K562 (cell line): ENCODE results near the gene FAM89B. TPM values are rescaled to one million over a fixed set of nuclear protein-coding genes. Genes with fewer than 3 reads are reported as not detected.
A peak's percentile ranks its signal among the peaks of the same experiment; 100 is the strongest.

ENCODE experiments used
- ATAC-seq: fragments of 200-7000 bp; cut with Tn5 transposase; 3 replicates; pipeline ENCODE4 v1.9.1; 2020; ENCODE audit warnings: moderate library complexity
- BruUV-seq: library from RNA; stranded (reverse); fragments of 400-500 nt; replicated peaks from 2 replicates; lab custom pipeline; 2021; lab: Mats Ljungman, UMichigan
- CTCF ChIA-PET: fragments of 300-600 bp; formaldehyde crosslinking; extraction: SDS; loops from one replicate; lab custom pipeline; 2021; ENCODE audit warnings: low intra/inter-chr PET ratio; lab: Yijun Ruan, JAX
- POLR2A ChIA-PET: fragments of 300-600, 350-650 bp; sonication (Branson Sonifier 250); formaldehyde crosslinking; extraction: SDS; loops from one replicate; lab custom pipeline; 2021; ENCODE audit warnings: antibody characterized with exemption, inconsistent platforms; lab: Yijun Ruan, JAX
- DNase-seq, 4 experiments: peaks; one replicate each; pipeline versions ENCODE4 v3.0.0 to v3.0.0-alpha.2; 2011 to 2018; ENCODE audit warnings: low spot score in 3 of 4, mixed read lengths in 3 of 4; ENCODE audit errors: extremely low read depth in 1 of 4
- FAIRE-seq: peaks from 2 replicates; lab custom pipeline; 2011; peaks lifted over from hg19 to GRCh38; lab: Jason Lieb, UNC
- H2AFZ ChIP-seq: 2 replicates; pipeline ENCODE4 v1.6.0; 2011; ENCODE audit warnings: low read depth, low read length, control low read depth, inconsistent platforms
- H3K27ac ChIP-seq: fragments of 200-600 bp; 3 replicates; pipeline ENCODE4 v1.8.0; 2011; ENCODE audit warnings: low read depth, mild to moderate bottlenecking, control low read depth, inconsistent platforms, low read length, moderate library complexity, mixed read lengths; ENCODE audit errors: extremely low read depth
- H3K27me3 ChIP-seq, 2 experiments: fragments of 300-600 bp in 1 of 2; 2 replicates in 1 of 2; 3 replicates in 1 of 2; pipeline versions ENCODE4 v1.6.0 to v1.8.0; 2011; ENCODE audit warnings: inconsistent platforms in 2 of 2, low read length in 2 of 2, mild to moderate bottlenecking in 1 of 2, mixed read lengths in 1 of 2, moderate library complexity in 1 of 2; ENCODE audit not compliant: control insufficient read depth in 2 of 2, insufficient read depth in 2 of 2
- H3K36me3 ChIP-seq: fragments of 300-600 bp; 3 replicates; pipeline ENCODE4 v1.8.0; 2011; ENCODE audit warnings: mild to moderate bottlenecking, low read length, inconsistent platforms; ENCODE audit not compliant: control insufficient read depth, insufficient read depth
- H3K4me1 ChIP-seq, 2 experiments: fragments of 200-600 bp in 1 of 2; replicated peaks in 1 of 2; 2 replicates in 1 of 2; 3 replicates in 1 of 2; pipeline versions ENCODE4 v1.5.1 to v1.8.0; 2011; ENCODE audit warnings: inconsistent platforms in 2 of 2, low read length in 2 of 2, mild to moderate bottlenecking in 1 of 2, mixed read lengths in 1 of 2, moderate library complexity in 1 of 2; ENCODE audit not compliant: control insufficient read depth in 2 of 2, insufficient read depth in 2 of 2
- H3K4me2 ChIP-seq: 2 replicates; pipeline ENCODE4 v1.6.1; 2011; ENCODE audit warnings: low read length, control low read depth, inconsistent platforms, mixed read lengths; ENCODE audit not compliant: insufficient read depth
- H3K4me3 ChIP-seq: fragments of 200-600 bp; sonication (generic), shearing (Covaris generic); 2 replicates; pipeline ENCODE4 v1.5.1; 2016; ENCODE audit warnings: control low read depth, inconsistent platforms
- H3K79me2 ChIP-seq: fragments of 200-600 bp; 3 replicates; pipeline ENCODE4 v1.8.0; 2011; ENCODE audit warnings: low read length, inconsistent platforms; ENCODE audit not compliant: control insufficient read depth, insufficient read depth
- H3K9ac ChIP-seq, 2 experiments: 2 replicates each; pipeline versions ENCODE4 v1.6.0 to v1.6.1; 2011; ENCODE audit warnings: low read depth in 2 of 2, low read length in 2 of 2, control low read depth in 1 of 2, inconsistent platforms in 1 of 2, mild to moderate bottlenecking in 1 of 2, mixed read lengths in 1 of 2; ENCODE audit not compliant: insufficient read depth in 1 of 2
- H3K9me1 ChIP-seq: one replicate; pipeline ENCODE4 v1.6.0; 2011; ENCODE audit warnings: inconsistent platforms, mild to moderate bottlenecking, low read length, moderate library complexity; ENCODE audit not compliant: control insufficient read depth, insufficient read depth
- H3K9me3 ChIP-seq: replicated peaks from 2 replicates; pipeline ENCODE4 v1.5.1; 2011; ENCODE audit warnings: low read depth, low read length, inconsistent platforms; ENCODE audit not compliant: control insufficient read depth, insufficient read depth
- H4K20me1 ChIP-seq: replicated peaks from 2 replicates; pipeline ENCODE4 v1.6.1; 2011; ENCODE audit warnings: low read length, inconsistent platforms, mixed read lengths; ENCODE audit not compliant: control insufficient read depth, insufficient read depth
- DACH1 ChIP-seq: fragments of 450-650 bp; IDR thresholded peaks from 2 replicates; pipeline ENCODE4 v1.6.1; 2018; ENCODE audit not compliant: partially characterized antibody
- ETV1 ChIP-seq: fragments of 450-650 bp; conservative IDR thresholded peaks from 2 replicates; pipeline ENCODE4 v1.6.1; 2016; ENCODE audit warnings: missing genetic modification characterization, control low read depth, low read depth, missing compliant biosample characterization
- ETV6 ChIP-seq, 3 experiments: fragments of 150-350 bp in 1 of 3; sonication (generic) in 1 of 3; formaldehyde crosslinking in 1 of 3; IDR thresholded peaks; 2 replicates each; pipeline versions ENCODE4 v1.6.1 to v1.8.0; 2014 to 2022; ENCODE audit warnings: borderline replicate concordance in 2 of 3, low read depth in 2 of 3, antibody characterized with exemption in 1 of 3, low read length in 1 of 3, mild to moderate bottlenecking in 1 of 3, missing genetic modification reagents in 1 of 3
- GATAD2A ChIP-seq: fragments of 450-650 bp; IDR thresholded peaks from 2 replicates; pipeline ENCODE4 v1.6.1; 2017
- GTF2F1 ChIP-seq: IDR thresholded peaks from 2 replicates; pipeline ENCODE4 v1.6.1; 2011; ENCODE audit warnings: low read depth, low read length, improper control_type of control experiment
- HDAC2 ChIP-seq: fragments of 450-650 bp; IDR thresholded peaks from 2 replicates; pipeline ENCODE4 v1.6.1; 2016; ENCODE audit warnings: mild to moderate bottlenecking
- KAT7 ChIP-seq: sonication (generic); formaldehyde crosslinking; IDR thresholded peaks from 2 replicates; pipeline ENCODE4 v1.8.0; 2022; ENCODE audit warnings: missing genetic modification reagents, mild to moderate bottlenecking, borderline replicate concordance
- KDM1A ChIP-seq, 2 experiments: fragments of 450-650 bp; IDR thresholded peaks; 2 replicates each; pipeline ENCODE4 v1.6.1; 2016; ENCODE audit warnings: mild to moderate bottlenecking in 2 of 2
- NONO ChIP-seq, 2 experiments: fragments of 200-400 bp in 1 of 2; fragments of 450-650 bp in 1 of 2; formaldehyde crosslinking in 1 of 2; IDR thresholded peaks; 2 replicates each; pipeline ENCODE4 v1.6.1; 2017; ENCODE audit warnings: low read depth in 2 of 2, mild to moderate bottlenecking in 2 of 2, moderate library complexity in 2 of 2, low read length in 1 of 2
- WGBS: fragments of 100-300 bp; shearing (Covaris generic); methylation state at CpG from one replicate; pipeline ENCODE4 v1.1.6; 2016; ENCODE audit warnings: low coverage, mixed read lengths; ENCODE audit not compliant: insufficient coverage; ENCODE audit errors: missing lambda C conversion rate; 5-methylcytosine and 5-hydroxymethylcytosine counted together
- in situ Hi-C: fragments of 300-500 bp; cut with MboI; formaldehyde crosslinking; loops from 4 replicates; pipeline ENCODE4 v1.15.0; 2018; ENCODE audit warnings: inconsistent platforms, mixed read lengths
- intact Hi-C: fragments of 100-400 bp; cut with micrococcal nuclease; formaldehyde crosslinking; loops from 2 replicates; pipeline ENCODE4 v1.14.2; 2022
- polyA plus RNA-seq, 8 experiments: library from polyadenylated mRNA; depleted of rRNA in 4 of 8; stranded (reverse) in 5 of 8; unstranded in 3 of 8; fragments of >200 nt; fragmentation: Nextera tagmentation in 2 of 8; fragmentation: Illumina TruSeq in 1 of 8; extraction: Ambion mirVana in 2 of 8; extraction: Trizol in 1 of 8; gene quantifications; 2 replicates each; pipeline versions ENCODE4 v1.2.1 to v1.2.3, GENCODE V29; 2011 to 2014; ENCODE audit warnings: inconsistent platforms in 1 of 8, missing spikeins in 1 of 8
- total RNA-seq, 7 experiments: library from RNA; depleted of rRNA in 6 of 7; stranded (reverse); fragments of >200 nt in 6 of 7; fragmentation: Illumina TruSeq in 2 of 7; extraction: Trizol in 2 of 7; gene quantifications; 2 replicates each; pipeline versions ENCODE4 v1.2.1 to v1.2.3, GENCODE V29; 2011 to 2021; ENCODE audit warnings: low replicate concordance in 1 of 7

The FAM89B gene
- total and polyA plus RNA-seq, 9 of the 15 experiments (the other 6 are each of a cell fraction or from before 2014, with no cell fraction given): 0.32 to 27.6 (median 11.9) TPM

DNA sequence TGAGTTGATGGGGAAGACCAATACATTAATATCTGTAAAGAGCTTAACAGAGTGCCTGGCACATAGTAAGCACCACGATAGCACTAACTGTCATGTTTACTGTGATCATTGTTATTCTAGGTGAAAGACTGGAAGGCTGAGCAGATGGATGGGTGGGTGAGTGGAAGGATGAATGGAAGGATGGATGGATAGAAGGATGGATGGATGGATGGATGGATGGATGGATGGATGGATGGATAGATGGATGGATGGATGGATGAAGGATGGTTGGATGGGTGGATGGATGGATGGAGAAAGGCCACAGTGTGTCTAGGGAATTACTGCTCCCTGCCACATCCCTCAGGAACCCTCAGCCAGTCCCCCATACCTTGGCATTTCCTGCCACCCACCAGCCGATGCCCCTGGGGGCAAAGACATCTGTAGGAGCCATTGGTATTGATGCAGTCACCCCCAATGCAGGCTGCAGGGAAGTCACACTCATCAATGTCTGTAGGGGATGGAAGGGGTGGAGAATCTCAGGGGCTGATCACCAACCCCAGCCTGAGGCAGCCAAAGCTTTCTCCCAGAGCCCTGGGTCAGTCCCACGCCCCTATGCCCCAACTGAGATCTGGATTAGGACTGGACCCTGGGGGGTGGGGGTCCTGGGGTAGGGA, 29.5 kb upstream of the FAM89B start:
- Histone ChIP-seq H3K79me2 (no peaks in the 10 kb centered on the region; the same call in 2 of the 3 replicates), H3K9me3 (no peaks in the 10 kb centered on the region), H3K36me3 (peaks cover 13% of the 10 kb centered on the region; the same call in 1 of the 3 replicates), H3K9ac (no peak overlapping the region), H2AFZ (no peak overlapping the region), H3K4me3 (no peak overlapping the region), H3K27ac (no peak overlapping the region), H3K4me1 (peaks cover 18 to 63% of the 10 kb centered on the region in 2 experiments), H3K4me2 (no peak overlapping the region), H3K27me3 (no peaks in the 10 kb centered on the region), H3K9me1 (no peaks in the 10 kb centered on the region), H4K20me1 (no peaks in the 10 kb centered on the region)
- ChIA-PET CTCF (no interaction called here), POLR2A (interaction anchor here (2.7 kb wide), 1 partner anchor 18 kb away, joined by 13 read pairs; the partner anchor contains the start of gene SCYL1)
- intact Hi-C loops (loop anchor here (5.0 to 10.0 kb wide), 2 partner anchors 44 to 272 kb away; no protein-coding TSS in a partner anchor), in situ Hi-C loops (no loop called here)
- 60% methylated on average over 3 of the region's 3 CpGs for WGBS
- FAIRE-seq: no peak
- DNase-seq: no peak
- no peak for ATAC-seq
- no TSS peak for BruUV-seq
- TF ChIP-seq ETV1 (tag): no peak
- TF ChIP-seq ETV6 (IDR thresholded peaks at IDR 0.05; ENCODE audit: borderline replicate concordance in 1 of 2, low read depth in 2 of 2, low read length in 1 of 2): no peak
- TF ChIP-seq ETV6 (CRISPR knock-in tag; IDR thresholded peaks at IDR 0.05; ENCODE audit: borderline replicate concordance): no peak
- TF ChIP-seq KDM1A (IDR thresholded peaks at IDR 0.05): 0 out of 4 replicates have a peak, but pooled peaks of 1 of the 2 experiments have one; percentile 7
- TF ChIP-seq DACH1: no peak
- no peak for TF ChIP-seq NONO (IDR thresholded peaks at IDR 0.05; ENCODE audit: low read depth in 2 of 2, low read length in 1 of 2)
- no peak for TF ChIP-seq GATAD2A
- TF ChIP-seq HDAC2: no peak
- TF ChIP-seq KAT7 (CRISPR knock-in tag): no peak
- no peak for TF ChIP-seq GTF2F1
